Measurements from ENCODE around the gene NQO2. TPM values are rescaled to one million over a fixed set of nuclear protein-coding genes. Genes with fewer than 3 reads are reported as not detected.

NQO2 gene
- total RNA-seq, 1 donor: 14.5 TPM

Other genes with a start within 250 kb of the NQO2 start
- gene MYLK4, start 249.0 kb upstream of the NQO2 start, total RNA-seq: 0.42 TPM
- gene WRNIP1, start 234.5 kb upstream of the NQO2 start, total RNA-seq: 21.6 TPM
- gene SERPINB1, start 158.0 kb upstream of the NQO2 start, total RNA-seq: 127 TPM
- 51.4 TPM for gene SERPINB9, start 96.6 kb upstream of the NQO2 start, total RNA-seq
- 58.4 TPM for gene SERPINB6, start 28.3 kb upstream of the NQO2 start, total RNA-seq
- 19.0 TPM for gene RIPK1, start 68.6 kb downstream of the NQO2 start, total RNA-seq
- gene BPHL, start 118.8 kb downstream of the NQO2 start, total RNA-seq: 2.4 TPM
- 14.6 TPM for gene TUBB2A, start 157.7 kb downstream of the NQO2 start, total RNA-seq
- gene TUBB2B, start 227.8 kb downstream of the NQO2 start, total RNA-seq: 0.84 TPM

Data from mononuclear cell (primary cell).